M059J (cell line): Measurements from ENCODE around the gene OSBPL2. TPM values are rescaled to one million over a fixed set of nuclear protein-coding genes. Genes with fewer than 3 reads are reported as not detected.

Experiments used
- DNase-seq: peaks from one replicate; pipeline ENCODE4 v3.0.0-alpha.2; 2012; ENCODE audit warnings: low read depth
- total RNA-seq: library from RNA; depleted of rRNA; stranded (reverse); fragments of >200 nt; shearing (Covaris generic); gene quantifications from 2 replicates; pipeline ENCODE4 v1.2.3, GENCODE V29; 2014

OSBPL2 gene
- total RNA-seq, 1 experiment from 2014 or later: 29.2 TPM

GRCh38 chr20:62222266-62222850 lies 16.0 kb upstream of the OSBPL2 start:
- no peak for DNase-seq

GRCh38 chr20:62222972-62223371 lies 15.3 kb upstream of the OSBPL2 start:
- DNase-seq: no peak

GRCh38 chr20:62223571-62223970 lies 14.8 kb upstream of the OSBPL2 start:
- DNase-seq: no peak

- DNase-seq: no peak
Observed at GRCh38 chr20:62224113-62224855, 14.0 kb upstream of the OSBPL2 start.

GRCh38 chr20:62225026-62225425 lies 13.3 kb upstream of the OSBPL2 start:
- no peak for DNase-seq

GRCh38 chr20:62225820-62226635 lies 12.3 kb upstream of the OSBPL2 start:
- no peak for DNase-seq

GRCh38 chr20:62226707-62227590 lies 11.4 kb upstream of the OSBPL2 start:
- DNase-seq: no peak

GRCh38 chr20:62227591-62227976 lies 10.7 kb upstream of the OSBPL2 start:
- no peak for DNase-seq

- no peak for DNase-seq
Observed at GRCh38 chr20:62227977-62228958, 10.1 kb upstream of the OSBPL2 start.

- DNase-seq: no peak
Observed at GRCh38 chr20:62228982-62229545, 9.3 kb upstream of the OSBPL2 start.

GRCh38 chr20:62229667-62230066 lies 8.7 kb upstream of the OSBPL2 start:
- no peak for DNase-seq

- no peak for DNase-seq
Observed at GRCh38 chr20:62230276-62230675, 8.0 kb upstream of the OSBPL2 start.

- no peak for DNase-seq
Observed at GRCh38 chr20:62230696-62231095, 7.6 kb upstream of the OSBPL2 start.

GRCh38 chr20:62231292-62231691 lies 7.0 kb upstream of the OSBPL2 start:
- no peak for DNase-seq

GRCh38 chr20:62232194-62232593 lies 6.1 kb upstream of the OSBPL2 start:
- no peak for DNase-seq

- no peak for DNase-seq
Observed at GRCh38 chr20:62232770-62233645, 5.3 kb upstream of the OSBPL2 start.

- DNase-seq: no peak
Observed at GRCh38 chr20:62233684-62234083, 4.6 kb upstream of the OSBPL2 start.

GRCh38 chr20:62234339-62234738 lies 4.0 kb upstream of the OSBPL2 start:
- DNase-seq: no peak
